ENCODE measurements around the gene TRIL. TPM values are rescaled to one million over a fixed set of nuclear protein-coding genes. Genes with fewer than 3 reads are reported as not detected.
A peak's percentile ranks its signal among the peaks of the same experiment; 100 is the strongest.

The TRIL gene
- total and polyA plus RNA-seq, 2 donors (not counting 1 experiment from before 2014, with no cell fraction given), result not detected

DNA sequence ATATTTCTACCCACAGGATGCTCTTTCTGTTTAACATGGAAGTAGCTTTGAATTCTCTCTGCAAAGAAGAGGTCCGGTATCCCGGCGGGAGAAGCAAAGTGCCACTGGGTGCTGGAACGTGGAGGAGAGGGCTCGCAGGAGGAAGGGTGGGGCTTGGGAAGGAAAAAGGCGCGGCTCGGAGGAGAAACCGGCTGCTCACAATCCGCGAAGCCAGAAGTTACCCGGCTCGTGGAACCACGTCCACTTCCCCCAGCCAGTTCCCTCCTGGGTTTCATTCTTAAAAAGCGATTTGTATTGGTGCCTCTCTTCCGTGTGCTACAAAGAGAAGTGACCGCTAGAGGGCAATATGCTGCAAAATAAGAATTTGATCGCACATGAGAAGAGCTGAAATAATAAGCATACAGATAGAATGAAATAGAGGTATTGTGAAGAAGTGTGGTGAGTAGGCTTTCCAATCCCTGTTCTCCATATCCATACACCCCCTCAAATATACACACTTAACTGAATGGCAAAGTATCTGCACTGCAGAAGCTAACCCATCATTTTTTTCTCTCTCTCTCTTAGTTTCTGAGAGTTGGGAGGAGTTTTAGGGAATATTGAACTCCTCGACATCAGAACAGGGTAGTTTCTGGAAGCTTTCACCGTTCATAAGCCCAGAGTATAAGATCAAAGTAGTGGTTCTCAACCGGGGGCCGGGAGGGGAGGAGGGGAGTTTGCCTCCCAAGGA is 31.1 kb downstream of the TRIL start:
- intact Hi-C loops (cut with micrococcal nuclease), result loop anchor here (1.0 kb wide), 2 partner anchors 175 to 481 kb away; no protein-coding TSS in a partner anchor
- no peaks in the 10 kb centered on the region for H3K9me3 Mint-ChIP-seq (ENCODE audit: insufficient read depth)
- WGBS (ENCODE audit: insufficient coverage), result 10% methylated on average over 16 of the region's 22 CpGs
- peak; percentile 84 for DNase-seq
- H3K27me3 Mint-ChIP-seq, result peaks cover 14% of the 10 kb centered on the region
- Histone ChIP-seq H3K4me2 (replicated peaks; ENCODE audit: low read depth, low read length, poor library complexity, severe bottlenecking) (peak overlapping the region; percentile 74), H4K20me1 (ENCODE audit: control insufficient read depth, insufficient read depth, low read length, poor library complexity, severe bottlenecking) (no peaks in the 10 kb centered on the region), H2AFZ (ENCODE audit: insufficient read depth, low read depth, low read length, poor library complexity, severe bottlenecking) (peak overlapping the region; percentile 84), H3K27ac (ENCODE audit: low read length in 2 of 2) (no peak overlapping the region), H3K9me3 (ENCODE audit: control extremely low read depth in 1 of 3, control insufficient read depth in 2 of 3, insufficient read depth in 1 of 3, low read length in 2 of 3) (no peaks in the 10 kb centered on the region), H3K79me2 (ENCODE audit: control insufficient read depth, insufficient read depth, low read length) (no peaks in the 10 kb centered on the region), H3K36me3 (replicated peaks in 1 of 2; ENCODE audit: control extremely low read depth in 1 of 2, control insufficient read depth in 1 of 2, extremely low read depth in 1 of 2, insufficient read depth in 2 of 2, low read length in 1 of 2) (no peaks in the 10 kb centered on the region), H3K4me3 (ENCODE audit: control extremely low read depth in 1 of 5, extremely low read depth in 1 of 5, insufficient read depth in 1 of 5, low read depth in 2 of 5, low read length in 4 of 5) (peak overlapping the region; percentile 28 to 61 (median 54)), H3K4me1 (ENCODE audit: control insufficient read depth in 2 of 2, insufficient read depth in 2 of 2, low read length in 2 of 2) (peaks cover 10 to 21% of the 10 kb centered on the region in 2 donors), H3K9ac (ENCODE audit: low read length) (peak overlapping the region; percentile 63), H3K27me3 (replicated peaks in 1 of 4; ENCODE audit: control extremely low read depth in 1 of 4, control insufficient read depth in 3 of 4, insufficient read depth in 4 of 4, low read length in 3 of 4) (no peaks in the 10 kb centered on the region)
- ChIA-PET POLR2A (interaction anchor here (0.6 kb wide), 1 partner anchor 590 kb away, joined by 3 read pairs; no protein-coding TSS in a partner anchor), CTCF (interaction anchor here (0.6 to 11.2 kb wide), 18 partner anchors 9 to 599 kb away, joined by 3 to 304 read pairs (median 4); no protein-coding TSS in a partner anchor)
- peak overlapping the region; percentile 94 for H3K4me3 Mint-ChIP-seq
- peak; percentile 93 for ATAC-seq (ENCODE audit: low read depth)
- peaks cover 23% of the 10 kb centered on the region for H3K4me1 Mint-ChIP-seq
- TF ChIP-seq, protein P1, sequence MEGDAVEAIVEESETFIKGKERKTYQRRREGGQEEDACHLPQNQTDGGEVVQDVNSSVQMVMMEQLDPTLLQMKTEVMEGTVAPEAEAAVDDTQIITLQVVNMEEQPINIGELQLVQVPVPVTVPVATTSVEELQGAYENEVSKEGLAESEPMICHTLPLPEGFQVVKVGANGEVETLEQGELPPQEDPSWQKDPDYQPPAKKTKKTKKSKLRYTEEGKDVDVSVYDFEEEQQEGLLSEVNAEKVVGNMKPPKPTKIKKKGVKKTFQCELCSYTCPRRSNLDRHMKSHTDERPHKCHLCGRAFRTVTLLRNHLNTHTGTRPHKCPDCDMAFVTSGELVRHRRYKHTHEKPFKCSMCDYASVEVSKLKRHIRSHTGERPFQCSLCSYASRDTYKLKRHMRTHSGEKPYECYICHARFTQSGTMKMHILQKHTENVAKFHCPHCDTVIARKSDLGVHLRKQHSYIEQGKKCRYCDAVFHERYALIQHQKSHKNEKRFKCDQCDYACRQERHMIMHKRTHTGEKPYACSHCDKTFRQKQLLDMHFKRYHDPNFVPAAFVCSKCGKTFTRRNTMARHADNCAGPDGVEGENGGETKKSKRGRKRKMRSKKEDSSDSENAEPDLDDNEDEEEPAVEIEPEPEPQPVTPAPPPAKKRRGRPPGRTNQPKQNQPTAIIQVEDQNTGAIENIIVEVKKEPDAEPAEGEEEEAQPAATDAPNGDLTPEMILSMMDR (IDR thresholded peaks at IDR 0.05), result peak; percentile 85
- TF ChIP-seq EZH2 (IDR thresholded peaks at IDR 0.05; ENCODE audit: borderline replicate concordance, insufficient read depth, low read depth, low read length, poor library complexity, severe bottlenecking), result no peak
- H3K27ac Mint-ChIP-seq, result no peak overlapping the region

Data from B cell (primary cell).